Colonic mucosa (tissue), 4 donors: Measurements from ENCODE around the gene ATXN2. TPM values are rescaled to one million over a fixed set of nuclear protein-coding genes. Genes with fewer than 3 reads are reported as not detected.
"Not testable (repeated sequence)": the region's sequence is repeated elsewhere in the genome, so short reads cannot be mapped to it uniquely, and the experiment has no call there.

Source experiments
- DNase-seq: peaks from one replicate; pipeline ENCODE4 v3.0.0-alpha.2; 2020
- H3K27ac ChIP-seq: fragments of 200-600 bp; one replicate; pipeline ENCODE4 v1.8.0; 2021
- H3K27me3 ChIP-seq: fragments of 200-600 bp; one replicate; pipeline ENCODE4 v1.8.0; 2021
- H3K36me3 ChIP-seq: fragments of 200-600 bp; one replicate; pipeline ENCODE4 v1.8.0; 2021
- H3K4me1 ChIP-seq: fragments of 200-600 bp; one replicate; pipeline ENCODE4 v1.8.0; 2021; ENCODE audit warnings: mild to moderate bottlenecking
- H3K4me3 ChIP-seq: fragments of 200-600 bp; one replicate; pipeline ENCODE4 v1.8.0; 2021
- H3K9ac ChIP-seq, 2 donors: one replicate each; pipeline ENCODE4 v1.7.0; 2013; ENCODE audit warnings: control low read depth in 2 of 2, low read depth in 2 of 2, low read length in 2 of 2
- H3K9me3 ChIP-seq: fragments of 200-600 bp; one replicate; pipeline ENCODE4 v1.8.0; 2021
- intact Hi-C: fragments of 100-400 bp; cut with DNase I; formaldehyde crosslinking; loops from one replicate; pipeline ENCODE4 v1.14.1; 2022
- total RNA-seq, 2 donors: library from RNA; stranded (reverse); fragmentation: NEBNext Ultra II Directional in 1 of 2; extraction: Animal tissue kit (Norgen Biotek cat#: 25700) in 1 of 2; gene quantifications; one replicate each; pipeline ENCODE4 v1.2.1, GENCODE V29; 2021
- TF ChIP-seq, protein P1 (sequence below): fragments of 200-600 bp; IDR thresholded peaks from one replicate; pipeline ENCODE4 v1.8.0; 2022; ENCODE audit warnings: antibody characterized with exemption, mild to moderate bottlenecking
- donor health status: healthy.
- donor health status: DM: no; HTN: no; CAD: no.
- donor health status: DM: no; HTN: no; CAD: no.

ATXN2 gene
- total RNA-seq, 2 donors from 2014 or later, result 48.7 to 55.1 TPM

DNA sequence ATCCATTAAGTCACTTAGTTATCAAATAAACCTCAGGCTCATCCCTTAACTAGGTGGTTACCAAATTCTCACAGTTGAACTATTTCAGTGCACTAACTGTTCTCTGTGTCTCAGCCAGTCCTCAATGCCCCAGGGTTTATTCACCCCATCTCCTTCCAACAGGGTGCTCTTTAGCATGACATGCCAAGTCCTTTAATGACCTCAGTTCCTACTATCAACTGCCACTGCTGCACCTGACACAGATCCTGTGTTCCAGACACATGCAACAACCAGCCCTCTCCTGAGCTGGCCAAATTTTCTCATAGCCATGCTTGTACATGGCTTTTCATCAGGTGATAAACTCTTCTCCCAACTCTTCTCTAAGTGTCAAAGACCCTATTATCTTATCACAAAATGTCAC lies 80.0 kb downstream of the ATXN2 start:
- Histone ChIP-seq H3K4me3 (no peak overlapping the region), H3K27ac (no peak overlapping the region), H3K9me3 (no peaks in the 10 kb centered on the region), H3K9ac (no peak overlapping the region), H3K36me3 (peaks cover 17% of the 10 kb centered on the region), H3K27me3 (no peaks in the 10 kb centered on the region), H3K4me1 (no peaks in the 10 kb centered on the region)
- no peak for DNase-seq
- intact Hi-C loops, result no loop called here
- TF ChIP-seq, protein P1, sequence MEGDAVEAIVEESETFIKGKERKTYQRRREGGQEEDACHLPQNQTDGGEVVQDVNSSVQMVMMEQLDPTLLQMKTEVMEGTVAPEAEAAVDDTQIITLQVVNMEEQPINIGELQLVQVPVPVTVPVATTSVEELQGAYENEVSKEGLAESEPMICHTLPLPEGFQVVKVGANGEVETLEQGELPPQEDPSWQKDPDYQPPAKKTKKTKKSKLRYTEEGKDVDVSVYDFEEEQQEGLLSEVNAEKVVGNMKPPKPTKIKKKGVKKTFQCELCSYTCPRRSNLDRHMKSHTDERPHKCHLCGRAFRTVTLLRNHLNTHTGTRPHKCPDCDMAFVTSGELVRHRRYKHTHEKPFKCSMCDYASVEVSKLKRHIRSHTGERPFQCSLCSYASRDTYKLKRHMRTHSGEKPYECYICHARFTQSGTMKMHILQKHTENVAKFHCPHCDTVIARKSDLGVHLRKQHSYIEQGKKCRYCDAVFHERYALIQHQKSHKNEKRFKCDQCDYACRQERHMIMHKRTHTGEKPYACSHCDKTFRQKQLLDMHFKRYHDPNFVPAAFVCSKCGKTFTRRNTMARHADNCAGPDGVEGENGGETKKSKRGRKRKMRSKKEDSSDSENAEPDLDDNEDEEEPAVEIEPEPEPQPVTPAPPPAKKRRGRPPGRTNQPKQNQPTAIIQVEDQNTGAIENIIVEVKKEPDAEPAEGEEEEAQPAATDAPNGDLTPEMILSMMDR, result no peak

DNA sequence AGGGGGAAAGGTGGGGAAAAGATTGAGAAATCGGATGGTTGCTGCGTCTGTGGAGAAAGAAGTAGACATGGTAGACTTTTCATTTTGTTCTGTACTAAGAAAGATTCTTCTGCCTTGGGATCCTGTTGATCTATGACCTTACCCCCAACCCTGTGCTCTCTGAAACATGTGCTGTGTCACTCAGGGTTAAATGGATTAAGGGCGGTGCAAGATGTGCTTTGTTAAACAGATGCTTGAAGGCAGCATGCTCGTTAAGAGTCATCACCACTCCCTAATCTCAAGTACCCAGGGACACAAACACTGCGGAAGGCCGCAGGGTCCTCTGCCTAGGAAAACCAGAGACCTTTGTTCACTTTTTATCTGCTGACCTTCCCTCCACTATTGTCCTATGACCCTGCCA lies 91.4 kb downstream of the ATXN2 start:
- H3K4me1 ChIP-seq, DNase-seq, H3K27me3 ChIP-seq, intact Hi-C loops, H3K36me3 ChIP-seq, H3K27ac ChIP-seq, H3K9me3 ChIP-seq, H3K9ac ChIP-seq, H3K4me3 ChIP-seq: not testable (repeated sequence)

DNA sequence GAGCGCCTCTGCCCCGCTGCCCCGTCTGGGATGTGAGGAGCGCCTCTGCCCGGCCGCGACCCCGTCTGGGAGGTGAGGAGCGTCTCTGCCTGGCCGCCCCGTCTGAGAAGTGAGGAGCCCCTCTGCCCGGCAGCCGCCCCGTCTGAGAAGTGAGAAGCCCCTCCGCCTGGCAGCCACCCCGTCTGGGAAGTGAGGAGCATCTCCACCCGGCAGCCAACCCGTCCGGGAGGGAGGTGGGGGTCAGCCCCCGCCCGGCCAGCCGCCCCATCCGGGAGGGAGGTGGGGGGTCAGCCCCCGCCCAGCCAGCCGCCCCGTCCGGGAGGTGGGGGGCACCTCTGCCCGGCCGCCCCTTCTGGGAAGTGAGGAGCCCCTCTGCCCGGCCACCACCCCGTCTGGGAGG lies 91.9 kb downstream of the ATXN2 start:
- intact Hi-C loops, H3K9me3 ChIP-seq, H3K9ac ChIP-seq, H3K27ac ChIP-seq, H3K4me3 ChIP-seq, H3K27me3 ChIP-seq, H3K36me3 ChIP-seq, DNase-seq, H3K4me1 ChIP-seq: not testable (repeated sequence)

DNA sequence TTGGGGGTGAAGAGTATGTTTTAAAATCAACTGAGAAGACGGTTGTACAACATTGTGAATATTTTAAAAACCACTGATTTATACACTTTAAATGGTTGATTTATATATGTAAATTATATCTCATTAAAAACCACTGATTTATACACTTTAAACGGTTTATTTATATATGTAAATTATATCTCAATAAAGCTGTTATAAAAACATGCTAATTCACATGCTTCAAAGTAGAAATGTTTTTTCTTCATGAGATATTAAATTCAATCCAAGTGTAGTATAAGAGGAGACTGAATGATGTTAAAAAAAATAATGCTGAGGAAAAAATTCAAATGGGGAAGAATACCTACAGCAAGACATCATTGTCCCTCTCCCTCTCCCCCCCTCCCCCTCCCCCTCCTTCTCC lies 92.9 kb downstream of the ATXN2 start:
- Histone ChIP-seq H3K27me3 (no peaks in the 10 kb centered on the region), H3K36me3 (peaks cover 3% of the 10 kb centered on the region), H3K4me3 (no peak overlapping the region), H3K4me1 (no peaks in the 10 kb centered on the region), H3K9me3 (no peaks in the 10 kb centered on the region), H3K9ac (no peak overlapping the region), H3K27ac (no peak overlapping the region)
- no peak for DNase-seq
- intact Hi-C loops, result no loop called here
- TF ChIP-seq, protein P1, result no peak

- DNase-seq, result no peak
- H3K4me3 ChIP-seq, result no peak overlapping the region
- no peaks in the 10 kb centered on the region for H3K27me3 ChIP-seq
- no peaks in the 10 kb centered on the region for H3K9me3 ChIP-seq
- intact Hi-C loops, result no loop called here
- H3K36me3 ChIP-seq, result peaks cover 4% of the 10 kb centered on the region
- H3K9ac ChIP-seq, result no peak overlapping the region
- no peaks in the 10 kb centered on the region for H3K4me1 ChIP-seq
- no peak overlapping the region for H3K27ac ChIP-seq
- TF ChIP-seq, protein P1, result no peak
These were observed 93.5 kb downstream of the ATXN2 start for GRCh38 chr12:111505601-111506036.

DNA sequence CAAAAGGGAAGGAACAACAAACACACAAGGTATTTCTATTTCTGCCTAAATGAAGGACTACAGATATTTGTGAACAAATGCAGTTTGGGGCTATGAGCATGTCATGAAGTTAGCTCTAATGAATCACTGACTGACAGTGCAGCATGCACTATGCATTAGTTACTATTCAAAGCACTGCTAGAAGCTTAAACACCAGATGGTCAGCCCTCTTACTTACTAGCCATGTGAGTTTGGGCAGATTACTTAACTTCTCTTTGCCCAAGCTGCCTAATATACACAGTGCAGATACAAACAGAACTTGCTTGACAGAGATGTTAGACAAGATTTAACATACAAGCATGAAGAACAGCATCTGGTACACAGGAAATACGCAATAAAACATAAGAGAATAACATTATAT lies 96.0 kb downstream of the ATXN2 start:
- Histone ChIP-seq H3K27me3 (no peaks in the 10 kb centered on the region), H3K4me3 (no peak overlapping the region), H3K9ac (no peak overlapping the region), H3K27ac (no peak overlapping the region), H3K36me3 (peaks cover 8% of the 10 kb centered on the region), H3K4me1 (no peaks in the 10 kb centered on the region), H3K9me3 (no peaks in the 10 kb centered on the region)
- intact Hi-C loops, result no loop called here
- TF ChIP-seq, protein P1, result no peak
- DNase-seq, result no peak

- no peaks in the 10 kb centered on the region for H3K9me3 ChIP-seq
- TF ChIP-seq, protein P1, result no peak
- H3K4me1 ChIP-seq, result no peaks in the 10 kb centered on the region
- no peaks in the 10 kb centered on the region for H3K27me3 ChIP-seq
- H3K27ac ChIP-seq, result no peak overlapping the region
- intact Hi-C loops, result no loop called here
- DNase-seq, result no peak
- H3K4me3 ChIP-seq, result no peak overlapping the region
- H3K9ac ChIP-seq, result no peak overlapping the region
- H3K36me3 ChIP-seq, result no peaks in the 10 kb centered on the region
These were observed 104.4 kb downstream of the ATXN2 start for GRCh38 chr12:111494676-111495075.

DNA sequence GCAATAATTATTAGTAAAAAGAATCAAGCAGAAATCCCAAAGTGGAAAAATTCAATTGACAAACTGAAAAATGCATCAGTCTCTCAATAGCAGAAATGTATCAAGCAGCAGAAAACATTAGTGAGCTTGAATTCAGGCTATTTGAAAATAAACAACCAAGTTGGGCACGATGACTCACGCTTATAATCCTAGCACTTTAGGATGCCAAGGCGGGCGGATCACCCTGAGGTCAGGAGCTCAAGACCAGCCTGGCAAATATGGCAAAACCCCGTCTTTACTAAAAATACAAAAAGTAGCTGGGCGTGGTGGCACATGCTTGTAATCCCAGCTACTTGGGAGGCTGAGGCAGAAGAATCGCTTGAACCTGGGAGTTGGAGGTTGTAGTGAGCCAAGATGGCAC lies 106.1 kb downstream of the ATXN2 start:
- intact Hi-C loops, result not testable (repeated sequence)

More for the DNA sequence above, 106.1 kb downstream of the ATXN2 start:
- not testable (repeated sequence) for H3K27ac ChIP-seq, H3K9ac ChIP-seq, H3K27me3 ChIP-seq, DNase-seq, H3K9me3 ChIP-seq, H3K36me3 ChIP-seq, H3K4me3 ChIP-seq, H3K4me1 ChIP-seq
